Suprapubic skin (tissue), 4 donors: ENCODE data around the gene MYL5. TPM values are rescaled to one million over a fixed set of nuclear protein-coding genes. Genes with fewer than 3 reads are reported as not detected.
"Not testable (repeated sequence)": the region's sequence is repeated elsewhere in the genome, so short reads cannot be mapped to it uniquely, and the experiment has no call there.

Experiments
- DNase-seq, 2 donors: peaks; one replicate each; pipeline ENCODE4 v3.0.0-alpha.2; 2019; ENCODE audit warnings: low spot score in 2 of 2
- H3K27ac ChIP-seq: fragments of 200-600 bp; sonication (generic); one replicate; pipeline ENCODE4 v1.5.1; 2019
- H3K27me3 ChIP-seq: fragments of 200-600 bp; sonication (generic); one replicate; pipeline ENCODE4 v1.5.1; 2019
- H3K36me3 ChIP-seq: fragments of 200-600 bp; sonication (generic); one replicate; pipeline ENCODE4 v1.5.1; 2019
- H3K4me1 ChIP-seq: fragments of 200-600 bp; sonication (generic); one replicate; pipeline ENCODE4 v1.5.1; 2019
- H3K4me3 ChIP-seq: fragments of 200-600 bp; sonication (generic); one replicate; pipeline ENCODE4 v1.5.1; 2019; ENCODE audit warnings: mild to moderate bottlenecking
- H3K9me3 ChIP-seq: fragments of 200-600 bp; sonication (generic); one replicate; pipeline ENCODE4 v1.5.1; 2019
- CTCF ChIP-seq, 2 donors: fragments of 200-600 bp in 1 of 2; fragments of 450-650 bp in 1 of 2; sonication (generic) in 1 of 2; IDR thresholded peaks; one replicate each; pipeline ENCODE4 v1.5.1; 2016 to 2019; ENCODE audit warnings: antibody characterized with exemption in 2 of 2, mild to moderate bottlenecking in 1 of 2, moderate library complexity in 1 of 2
- EP300 ChIP-seq: sonication (generic); formaldehyde crosslinking; IDR thresholded peaks from one replicate; pipeline ENCODE4 v1.6.1; 2017; ENCODE audit warnings: antibody characterized with exemption
- POLR2A ChIP-seq, 2 donors: fragments of 450-650 bp; IDR thresholded peaks; one replicate each; pipeline ENCODE4 v1.6.1; 2017; ENCODE audit warnings: antibody characterized with exemption in 2 of 2, mild to moderate bottlenecking in 2 of 2, moderate library complexity in 2 of 2
- POLR2AphosphoS5 ChIP-seq, 3 donors: sonication (generic); formaldehyde crosslinking; IDR thresholded peaks; one replicate each; pipeline ENCODE4 v1.6.1; 2017; ENCODE audit warnings: antibody characterized with exemption in 3 of 3
- WGBS: methylation state at CpG from one replicate; pipeline ENCODE4 v1.1.5; 2018; 5-methylcytosine and 5-hydroxymethylcytosine counted together
- total RNA-seq, 4 donors: library from RNA; depleted of rRNA; stranded (reverse); fragments of >200 nt; gene quantifications; one replicate each; pipeline ENCODE4 v1.1.0, GENCODE V29; 2016

The MYL5 gene
- total RNA-seq, 4 donors from 2014 or later: 5.3 to 20.4 (median 10.5) TPM

DNA sequence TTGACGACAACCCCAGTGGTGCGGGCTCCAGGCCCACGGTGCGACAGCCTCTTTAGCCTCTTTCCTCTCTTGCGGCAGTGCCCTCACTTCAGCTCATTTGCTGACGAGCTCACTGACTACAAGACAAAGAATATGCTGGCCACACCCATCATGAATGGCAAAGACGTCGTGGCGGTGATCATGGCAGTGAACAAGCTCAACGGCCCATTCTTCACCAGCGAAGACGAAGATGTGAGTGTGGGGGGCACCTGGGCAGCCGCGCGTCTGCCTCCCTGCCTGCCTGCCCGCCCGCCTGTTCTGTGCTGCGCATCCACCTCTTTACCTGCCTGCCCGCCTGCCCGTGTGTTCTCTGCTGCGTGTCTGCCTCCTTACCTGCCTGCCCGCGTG lies 39.8 kb upstream of the MYL5 start:
- Histone ChIP-seq H3K9me3 (no peaks in the 10 kb centered on the region), H3K36me3 (no peaks in the 10 kb centered on the region), H3K27me3 (peaks cover 44% of the 10 kb centered on the region), H3K4me3 (no peak overlapping the region), H3K4me1 (no peaks in the 10 kb centered on the region), H3K27ac (no peak overlapping the region)
- TF ChIP-seq POLR2A (IDR thresholded peaks at IDR 0.05) (no peak), CTCF (IDR thresholded peaks at IDR 0.05) (no peak), POLR2AphosphoS5 (IDR thresholded peaks at IDR 0.05) (no peak), EP300 (no peak)
- DNase-seq: peak in 1 of 2 donors; percentile 24
- WGBS: 83% methylated on average over 21 of the region's 23 CpGs

DNA sequence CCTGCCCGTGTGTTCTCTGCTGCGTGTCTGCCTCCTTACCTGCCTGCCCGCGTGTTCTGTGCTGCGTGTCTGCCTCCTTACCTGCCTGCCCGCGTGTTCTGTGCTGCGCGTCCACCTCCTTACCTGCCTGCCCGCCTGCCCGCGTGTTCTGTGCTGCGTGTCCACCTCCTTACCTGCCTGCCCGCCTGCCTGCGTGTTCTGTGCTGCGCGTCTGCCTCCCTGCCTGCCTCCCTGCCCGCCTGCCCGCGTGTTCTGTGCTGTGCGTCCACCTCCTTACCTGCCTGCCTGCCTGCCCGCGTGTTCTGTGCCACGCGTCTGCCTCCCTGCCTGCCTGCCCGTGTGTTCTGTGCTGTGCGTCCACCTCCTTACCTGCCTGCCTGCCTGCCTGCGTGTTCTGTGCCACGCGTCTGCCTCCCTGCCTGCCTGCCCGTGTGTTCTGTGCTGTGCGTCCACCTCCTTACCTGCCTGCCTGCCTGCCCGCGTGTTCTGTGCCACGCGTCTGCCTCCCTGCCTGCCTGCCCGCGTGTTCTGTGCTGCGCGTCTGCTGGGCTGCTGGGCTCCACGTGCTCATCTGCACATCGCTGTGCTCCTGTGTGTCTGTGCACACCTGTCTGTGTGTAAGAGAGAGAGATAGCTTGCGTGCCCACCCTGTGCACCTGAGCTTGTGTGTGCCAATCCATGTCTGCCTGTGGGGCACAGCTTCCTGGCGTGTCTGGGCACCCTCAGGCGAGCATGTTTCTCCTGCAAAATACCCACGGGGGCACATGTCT lies 39.1 kb upstream of the MYL5 start:
- not testable (repeated sequence) for H3K9me3 ChIP-seq, H3K4me3 ChIP-seq, H3K36me3 ChIP-seq, H3K27ac ChIP-seq, H3K4me1 ChIP-seq
- DNase-seq: peak in 1 of 2 donors; percentile 16
- WGBS: 78% methylated on average over 46 of the region's 46 CpGs
- peaks cover 37% of the 10 kb centered on the region for H3K27me3 ChIP-seq

- 76% methylated on average over 20 of the region's 22 CpGs for WGBS
- TF ChIP-seq POLR2AphosphoS5 (IDR thresholded peaks at IDR 0.05) (no peak), POLR2A (IDR thresholded peaks at IDR 0.05) (no peak), CTCF (IDR thresholded peaks at IDR 0.05) (no peak), EP300 (no peak)
Measured at GRCh38 chr4:635851-636627, 38.3 kb upstream of the MYL5 start.

DNA sequence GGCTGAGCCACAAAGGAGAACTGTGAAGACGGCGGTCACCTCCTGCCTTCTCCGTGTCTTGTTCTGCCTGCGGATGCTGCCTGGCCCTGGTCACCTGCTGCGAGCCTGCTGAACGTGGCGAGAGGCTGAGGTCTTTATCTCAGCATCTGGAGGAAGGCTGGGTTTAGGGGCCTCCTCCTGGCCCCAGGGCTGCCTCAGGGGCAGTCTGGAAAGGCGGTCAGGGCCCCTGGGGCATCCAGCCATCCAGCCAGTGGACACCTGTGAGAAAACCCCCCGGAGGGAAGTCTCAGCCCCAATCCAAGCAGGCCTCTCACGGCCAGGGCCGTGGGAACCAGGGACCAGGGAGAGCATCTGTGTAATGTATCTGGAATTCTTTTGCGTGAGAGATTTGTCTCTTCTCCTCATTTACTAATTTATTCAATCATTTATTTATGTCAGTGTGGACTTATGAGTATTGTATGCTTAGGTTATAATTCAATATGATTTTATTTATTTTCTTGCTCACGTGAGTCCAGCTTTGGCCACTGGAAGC lies 37.6 kb upstream of the MYL5 start:
- Histone ChIP-seq H3K27me3 (peaks cover 37% of the 10 kb centered on the region), H3K36me3 (no peaks in the 10 kb centered on the region), H3K4me3 (no peak overlapping the region), H3K4me1 (no peaks in the 10 kb centered on the region), H3K27ac (no peak overlapping the region), H3K9me3 (no peaks in the 10 kb centered on the region)
- TF ChIP-seq POLR2A (IDR thresholded peaks at IDR 0.05) (no peak), POLR2AphosphoS5 (IDR thresholded peaks at IDR 0.05) (no peak), CTCF (IDR thresholded peaks at IDR 0.05) (no peak), EP300 (no peak)
- 74% methylated on average over 13 of the region's 13 CpGs for WGBS
- no peak for DNase-seq

More at GRCh38 chr4:635851-636627, 38.3 kb upstream of the MYL5 start:
- Histone ChIP-seq H3K27me3 (peaks cover 34% of the 10 kb centered on the region), H3K9me3 (no peaks in the 10 kb centered on the region), H3K36me3 (no peaks in the 10 kb centered on the region), H3K4me3 (no peak overlapping the region), H3K27ac (no peak overlapping the region), H3K4me1 (no peaks in the 10 kb centered on the region)
- DNase-seq: peak in 1 of 2 donors; percentile 49

- no peak for TF ChIP-seq POLR2A (IDR thresholded peaks at IDR 0.05)
- peaks cover 37% of the 10 kb centered on the region for H3K27me3 ChIP-seq
- no peaks in the 10 kb centered on the region for H3K4me1 ChIP-seq
- no peak overlapping the region for H3K4me3 ChIP-seq
- no peak overlapping the region for H3K27ac ChIP-seq
- H3K9me3 ChIP-seq: no peaks in the 10 kb centered on the region
- no peaks in the 10 kb centered on the region for H3K36me3 ChIP-seq
- peak in 1 of 2 donors; percentile 24 for DNase-seq
- 76% methylated on average over 27 of the region's 32 CpGs for WGBS
Measured at GRCh38 chr4:637536-638280, 36.6 kb upstream of the MYL5 start.

DNA sequence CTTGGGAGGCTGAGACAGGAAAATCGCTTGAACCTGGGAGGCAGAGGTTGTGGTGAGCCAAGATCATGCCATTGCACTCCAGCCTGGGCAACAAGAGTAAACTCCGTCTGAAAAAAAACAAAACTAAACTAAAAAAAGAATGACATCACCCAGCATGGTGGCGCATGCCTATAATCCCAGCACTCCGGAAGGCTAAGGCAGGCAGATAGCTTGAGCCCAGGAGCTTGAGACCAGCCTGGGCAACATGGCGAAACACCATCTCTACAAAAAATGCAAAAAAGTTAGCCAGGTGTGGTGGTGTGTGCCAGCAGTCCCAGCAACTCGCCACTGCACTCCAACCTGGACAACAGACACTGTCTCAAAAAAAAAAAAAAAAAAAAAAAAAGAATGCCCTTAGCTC lies 32.0 kb upstream of the MYL5 start:
- not testable (repeated sequence) for H3K27ac ChIP-seq, DNase-seq, H3K4me3 ChIP-seq, H3K4me1 ChIP-seq, H3K36me3 ChIP-seq, H3K9me3 ChIP-seq
- H3K27me3 ChIP-seq: peaks cover 29% of the 10 kb centered on the region
- WGBS: 88% methylated on average over 6 of the region's 6 CpGs
